GM23338 (cell line): ENCODE data around the gene FAM120AOS. TPM values are rescaled to one million over a fixed set of nuclear protein-coding genes. Genes with fewer than 3 reads are reported as not detected.

Experiments
- ATAC-seq: fragments of 200-7000 bp; cut with Tn5 transposase; 3 replicates; pipeline ENCODE4 v1.9.1; 2020
- DNase-seq: peaks from one replicate; pipeline ENCODE4 v3.0.0-alpha.2; 2015; ENCODE audit warnings: low spot score
- H2AFZ ChIP-seq: fragments of 200-600 bp; sonication (generic); 2 replicates; pipeline ENCODE4 v1.8.0; 2016; ENCODE audit warnings: antibody characterized with exemption, mild to moderate bottlenecking, moderate library complexity
- H3F3A ChIP-seq: fragments of 200-600 bp; sonication (generic); replicated peaks from 2 replicates; pipeline ENCODE4 v1.8.0; 2017; ENCODE audit warnings: antibody characterized with exemption, mixed run types, low read depth
- H3K27ac ChIP-seq: fragments of 200-600 bp; sonication (generic); 2 replicates; pipeline ENCODE4 v1.6.1; 2016; ENCODE audit warnings: low read depth
- H3K27me3 ChIP-seq: fragments of 200-600 bp; sonication (generic); 2 replicates; pipeline ENCODE4 v1.8.0; 2016; ENCODE audit warnings: mild to moderate bottlenecking, mixed run types, moderate library complexity; ENCODE audit not compliant: insufficient read depth
- H3K36me3 ChIP-seq: fragments of 200-600 bp; sonication (generic); 2 replicates; pipeline ENCODE4 v1.8.0; 2016; ENCODE audit warnings: mild to moderate bottlenecking; ENCODE audit not compliant: insufficient read depth
- H3K4me1 ChIP-seq: fragments of 200-600 bp; sonication (generic); 2 replicates; pipeline ENCODE4 v1.8.0; 2016; ENCODE audit warnings: mild to moderate bottlenecking, moderate library complexity; ENCODE audit not compliant: insufficient read depth
- H3K4me2 ChIP-seq: fragments of 200-600 bp; sonication (generic); 2 replicates; pipeline ENCODE4 v1.7.1; 2017; ENCODE audit warnings: mixed run types
- H3K4me3 ChIP-seq: fragments of 200-600 bp; sonication (generic); 2 replicates; pipeline ENCODE4 v1.6.1; 2016; ENCODE audit warnings: mixed run types
- H3K79me2 ChIP-seq: fragments of 200-600 bp; sonication (generic); replicated peaks from 2 replicates; pipeline ENCODE4 v1.8.0; 2017; ENCODE audit warnings: mild to moderate bottlenecking; ENCODE audit not compliant: insufficient read depth
- H3K9me2 ChIP-seq: fragments of 200-600 bp; sonication (generic); 2 replicates; pipeline ENCODE4 v1.8.0; 2017; ENCODE audit not compliant: insufficient read depth
- H4K20me1 ChIP-seq: fragments of 200-600 bp; sonication (generic); replicated peaks from 2 replicates; pipeline ENCODE4 v1.8.0; 2017; ENCODE audit warnings: mild to moderate bottlenecking; ENCODE audit not compliant: insufficient read depth
- H3K27ac Mint-ChIP-seq: 2 replicates; pipeline ENCODE4 v1.8.0; 2020; ENCODE audit warnings: inconsistent platforms, mild to moderate bottlenecking, moderate library complexity, mixed read lengths
- H3K27me3 Mint-ChIP-seq: 3 replicates; pipeline ENCODE4 v1.8.0; 2022; ENCODE audit warnings: low read depth, mild to moderate bottlenecking, moderate library complexity, mixed read lengths, inconsistent platforms; ENCODE audit not compliant: insufficient read depth, poor library complexity
- H3K36me3 Mint-ChIP-seq: 3 replicates; pipeline ENCODE4 v1.8.0; 2021; ENCODE audit warnings: low read depth, mild to moderate bottlenecking, inconsistent platforms, moderate library complexity, mixed read lengths
- H3K4me1 Mint-ChIP-seq: 3 replicates; pipeline ENCODE4 v1.8.0; 2020; ENCODE audit warnings: mild to moderate bottlenecking, inconsistent platforms, mixed read lengths
- H3K4me3 Mint-ChIP-seq: 3 replicates; pipeline ENCODE4 v1.8.0; 2021; ENCODE audit warnings: moderate library complexity, mild to moderate bottlenecking, inconsistent platforms, mixed read lengths
- H3K9me3 Mint-ChIP-seq: 3 replicates; pipeline ENCODE4 v1.8.0; 2020; ENCODE audit warnings: moderate library complexity, mild to moderate bottlenecking, inconsistent platforms, mixed read lengths
- CREB1 ChIP-seq: fragments of 250-450 bp; sonication (Bioruptor Pico); IDR thresholded peaks from 2 replicates; pipeline ENCODE4 v1.5.0; 2020; ENCODE audit warnings: low read depth, mild to moderate bottlenecking, moderate library complexity
- EZH2 ChIP-seq: fragments of 200-600 bp; sonication (generic); IDR thresholded peaks from one replicate; pipeline ENCODE4 v1.8.0; 2017; ENCODE audit warnings: antibody characterized with exemption, mild to moderate bottlenecking, low read depth; ENCODE audit not compliant: unreplicated experiment
- JUNB ChIP-seq: IDR thresholded peaks from one replicate; pipeline ENCODE4 v1.6.1; 2016; ENCODE audit warnings: antibody characterized with exemption; ENCODE audit not compliant: unreplicated experiment
- NANOG ChIP-seq: IDR thresholded peaks from 2 replicates; pipeline ENCODE4 v1.6.1; 2016; ENCODE audit warnings: antibody characterized with exemption, borderline replicate concordance
- POLR2AphosphoS5 ChIP-seq: IDR thresholded peaks from 2 replicates; pipeline ENCODE4 v1.6.1; 2016; ENCODE audit warnings: antibody characterized with exemption, low read depth
- REST ChIP-seq: IDR thresholded peaks from one replicate; pipeline ENCODE4 v1.6.1; 2018; ENCODE audit warnings: antibody characterized with exemption; ENCODE audit not compliant: unreplicated experiment
- ZNF114 ChIP-seq: fragments of 250-450 bp; sonication (Bioruptor Pico); IDR thresholded peaks from 2 replicates; pipeline ENCODE4 v1.5.0; 2020; ENCODE audit warnings: mild to moderate bottlenecking, moderate library complexity
- ZNF331 ChIP-seq: fragments of 250-450 bp; sonication (Bioruptor Pico); IDR thresholded peaks from 2 replicates; pipeline ENCODE4 v1.5.0; 2020; ENCODE audit warnings: low read depth, mild to moderate bottlenecking, moderate library complexity
- polyA plus RNA-seq: library from polyadenylated mRNA; unstranded; fragments of >200 nt; fragmentation: Nextera tagmentation; extraction: Ambion mirVana; gene quantifications from 2 replicates; pipeline ENCODE4 v1.2.1, GENCODE V29; 2016
- total RNA-seq: library from RNA; depleted of rRNA; stranded (reverse); fragments of >200 nt; shearing (Covaris generic); gene quantifications from 2 replicates; pipeline ENCODE4 v1.2.3, GENCODE V29; 2014
- TF ChIP-seq, protein P1 (sequence below), 2 experiments: fragments of 200-600 bp in 1 of 2; sonication (generic) in 1 of 2; conservative IDR thresholded peaks; 2 replicates each; pipeline versions ENCODE4 v1.5.1 to v1.6.1; 2016 to 2017; ENCODE audit warnings: antibody characterized with exemption in 2 of 2, low read depth in 2 of 2, mild to moderate bottlenecking in 2 of 2, moderate library complexity in 1 of 2
- TF ChIP-seq, protein P2 (sequence below): IDR thresholded peaks from 2 replicates; pipeline ENCODE4 v1.6.1; 2016; ENCODE audit warnings: antibody characterized with exemption

Gene FAM120AOS
- total and polyA plus RNA-seq, 2 experiments from 2014 or later, result 31.5 to 40.4 TPM

DNA sequence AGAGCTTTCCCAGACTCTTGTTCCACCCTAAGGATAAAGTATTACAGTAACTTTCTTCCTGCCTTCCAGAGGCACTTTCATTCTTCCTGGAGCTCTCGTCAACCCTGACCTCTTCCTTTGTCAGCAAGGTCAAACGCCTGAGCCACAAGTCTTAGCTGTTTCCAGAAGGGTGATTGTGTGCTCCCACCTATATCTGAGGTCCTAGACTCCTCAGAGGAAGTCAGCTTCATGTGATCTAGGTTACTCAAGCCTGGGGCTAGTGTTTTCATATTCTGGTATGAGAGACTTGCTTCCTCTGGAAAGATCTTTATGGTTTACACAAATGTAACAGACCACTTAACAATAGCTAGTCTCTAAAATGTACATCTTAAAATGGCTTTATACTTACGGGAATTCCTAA is 7.3 kb downstream of the FAM120AOS start:
- Histone ChIP-seq H3K4me1 (peaks cover 7% of the 10 kb centered on the region), H3K9me2 (no peaks in the 10 kb centered on the region), H3K4me3 (no peak overlapping the region), H4K20me1 (peaks cover 6% of the 10 kb centered on the region), H3K27me3 (no peaks in the 10 kb centered on the region), H2AFZ (no peak overlapping the region), H3K36me3 (peaks cover 17% of the 10 kb centered on the region), H3K79me2 (peaks cover 20% of the 10 kb centered on the region), H3K4me2 (no peak overlapping the region), H3F3A (peaks cover 11% of the 10 kb centered on the region), H3K27ac (no peak overlapping the region)
- Mint-ChIP-seq H3K4me1 (peaks cover 9% of the 10 kb centered on the region; the same call in 2 of the 3 replicates), H3K36me3 (peaks cover 64% of the 10 kb centered on the region), H3K27ac (no peak overlapping the region; the same call in 1 of the 2 replicates), H3K9me3 (no peaks in the 10 kb centered on the region), H3K27me3 (peaks cover 9% of the 10 kb centered on the region), H3K4me3 (no peak overlapping the region)
- TF ChIP-seq EZH2 (no peak), ZNF331 (CRISPR knock-in tag) (no peak), ZNF114 (no peak), CREB1 (CRISPR knock-in tag) (no peak), REST (no peak)
- TF ChIP-seq, protein P1, sequence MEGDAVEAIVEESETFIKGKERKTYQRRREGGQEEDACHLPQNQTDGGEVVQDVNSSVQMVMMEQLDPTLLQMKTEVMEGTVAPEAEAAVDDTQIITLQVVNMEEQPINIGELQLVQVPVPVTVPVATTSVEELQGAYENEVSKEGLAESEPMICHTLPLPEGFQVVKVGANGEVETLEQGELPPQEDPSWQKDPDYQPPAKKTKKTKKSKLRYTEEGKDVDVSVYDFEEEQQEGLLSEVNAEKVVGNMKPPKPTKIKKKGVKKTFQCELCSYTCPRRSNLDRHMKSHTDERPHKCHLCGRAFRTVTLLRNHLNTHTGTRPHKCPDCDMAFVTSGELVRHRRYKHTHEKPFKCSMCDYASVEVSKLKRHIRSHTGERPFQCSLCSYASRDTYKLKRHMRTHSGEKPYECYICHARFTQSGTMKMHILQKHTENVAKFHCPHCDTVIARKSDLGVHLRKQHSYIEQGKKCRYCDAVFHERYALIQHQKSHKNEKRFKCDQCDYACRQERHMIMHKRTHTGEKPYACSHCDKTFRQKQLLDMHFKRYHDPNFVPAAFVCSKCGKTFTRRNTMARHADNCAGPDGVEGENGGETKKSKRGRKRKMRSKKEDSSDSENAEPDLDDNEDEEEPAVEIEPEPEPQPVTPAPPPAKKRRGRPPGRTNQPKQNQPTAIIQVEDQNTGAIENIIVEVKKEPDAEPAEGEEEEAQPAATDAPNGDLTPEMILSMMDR (conservative IDR thresholded peaks at IDR 0.05; ENCODE audit: low read depth in 2 of 2), result no peak
- TF ChIP-seq, protein P2, sequence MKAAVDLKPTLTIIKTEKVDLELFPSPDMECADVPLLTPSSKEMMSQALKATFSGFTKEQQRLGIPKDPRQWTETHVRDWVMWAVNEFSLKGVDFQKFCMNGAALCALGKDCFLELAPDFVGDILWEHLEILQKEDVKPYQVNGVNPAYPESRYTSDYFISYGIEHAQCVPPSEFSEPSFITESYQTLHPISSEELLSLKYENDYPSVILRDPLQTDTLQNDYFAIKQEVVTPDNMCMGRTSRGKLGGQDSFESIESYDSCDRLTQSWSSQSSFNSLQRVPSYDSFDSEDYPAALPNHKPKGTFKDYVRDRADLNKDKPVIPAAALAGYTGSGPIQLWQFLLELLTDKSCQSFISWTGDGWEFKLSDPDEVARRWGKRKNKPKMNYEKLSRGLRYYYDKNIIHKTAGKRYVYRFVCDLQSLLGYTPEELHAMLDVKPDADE, result no peak
- ATAC-seq (no peak), DNase-seq (no peak)

GRCh38 chr9:93440896-93441580 is 12.3 kb downstream of the FAM120AOS start:
- no peaks in the 10 kb centered on the region for H3F3A ChIP-seq
- H3K4me3 ChIP-seq, result no peak overlapping the region
- no peak for ATAC-seq
- Mint-ChIP-seq H3K36me3 (peaks cover 15% of the 10 kb centered on the region), H3K27ac (no peak overlapping the region), H3K27me3 (peaks cover 6% of the 10 kb centered on the region), H3K4me3 (no peak overlapping the region), H3K9me3 (no peaks in the 10 kb centered on the region), H3K4me1 (peaks cover 4% of the 10 kb centered on the region; the same call in 2 of the 3 replicates)
- H4K20me1 ChIP-seq, result no peaks in the 10 kb centered on the region; the same call in 1 of the 2 replicates
- no peaks in the 10 kb centered on the region for H3K9me2 ChIP-seq
- DNase-seq, result no peak
- H3K27ac ChIP-seq, result no peak overlapping the region
- H2AFZ ChIP-seq, result no peak overlapping the region
- no peak overlapping the region for H3K4me2 ChIP-seq
- H3K4me1 ChIP-seq, result no peaks in the 10 kb centered on the region
- H3K27me3 ChIP-seq, result no peaks in the 10 kb centered on the region
- no peaks in the 10 kb centered on the region for H3K36me3 ChIP-seq
- H3K79me2 ChIP-seq, result no peaks in the 10 kb centered on the region
- TF ChIP-seq, protein P2, result no peak
- no peak for TF ChIP-seq EZH2
- no peak for TF ChIP-seq POLR2AphosphoS5
- TF ChIP-seq NANOG, result no peak
- no peak for TF ChIP-seq JUNB
- no peak for TF ChIP-seq CREB1 (CRISPR knock-in tag)
